ENCODE measurements around the gene TNFRSF21.
"Not testable (repeated sequence)": the region's sequence is repeated elsewhere in the genome, so short reads cannot be mapped to it uniquely, and the experiment has no call there.

TNFRSF21 gene

DNA sequence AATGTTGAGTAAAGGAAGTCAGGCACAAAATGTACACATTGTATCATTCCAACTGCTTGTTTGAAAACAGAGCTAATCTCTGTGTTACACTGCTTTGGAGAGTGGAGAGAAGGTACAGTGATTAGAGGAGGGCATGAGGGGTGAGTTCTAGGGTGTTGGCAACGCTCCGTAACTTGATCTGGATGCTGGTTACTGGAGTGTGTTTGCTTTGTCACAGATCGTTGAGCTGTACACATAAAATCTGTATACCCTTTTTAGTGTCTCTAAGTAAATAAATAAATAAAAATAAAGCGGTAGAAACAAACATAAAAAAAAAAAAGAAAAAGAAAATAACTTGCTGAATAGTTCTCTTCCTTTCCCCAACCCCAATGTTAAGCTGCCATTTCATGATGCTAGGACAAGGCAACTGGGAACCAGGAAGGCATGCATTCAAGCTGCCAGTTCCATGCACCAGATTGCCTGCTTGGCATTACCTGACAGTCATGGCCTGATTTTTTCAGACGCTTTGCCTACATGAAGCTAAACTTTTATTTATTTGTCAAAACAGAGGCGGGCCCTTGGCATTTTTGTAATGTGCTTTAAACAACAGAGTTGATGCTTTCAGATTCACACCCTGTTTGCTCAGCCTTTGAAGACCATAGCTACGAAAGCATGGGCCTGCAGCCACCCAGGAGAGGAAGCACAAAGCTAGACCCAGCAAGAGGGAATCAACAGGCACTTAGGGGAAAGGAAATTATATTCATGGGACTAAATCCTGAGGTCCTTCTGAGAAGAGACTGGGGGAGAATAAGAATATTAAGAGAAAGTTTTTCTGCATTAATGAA lies 21.2 kb downstream of the TNFRSF21 start:
- DNase-seq (ENCODE audit: low read depth) = no peak

DNA sequence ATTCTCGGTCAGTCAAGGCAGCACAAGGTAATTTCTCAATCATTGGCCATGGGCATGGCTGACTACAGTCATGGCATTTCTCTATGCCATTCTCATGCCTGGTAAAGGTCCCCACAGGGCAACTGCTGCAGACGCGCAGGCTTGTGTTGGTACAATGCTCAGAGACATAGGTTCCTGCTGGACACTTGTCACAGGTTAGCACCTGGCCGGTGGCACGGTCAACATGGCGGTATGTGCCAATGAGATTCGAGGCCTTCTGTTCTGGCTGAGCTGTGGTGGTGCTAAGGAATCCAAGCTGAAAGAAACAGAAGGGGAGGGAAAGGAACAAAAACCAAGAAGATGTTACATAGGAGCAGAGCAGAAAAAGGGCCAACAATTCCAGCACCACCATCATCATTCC lies 23.4 kb downstream of the TNFRSF21 start:
- DNase-seq (ENCODE audit: low read depth) = no peak

DNA sequence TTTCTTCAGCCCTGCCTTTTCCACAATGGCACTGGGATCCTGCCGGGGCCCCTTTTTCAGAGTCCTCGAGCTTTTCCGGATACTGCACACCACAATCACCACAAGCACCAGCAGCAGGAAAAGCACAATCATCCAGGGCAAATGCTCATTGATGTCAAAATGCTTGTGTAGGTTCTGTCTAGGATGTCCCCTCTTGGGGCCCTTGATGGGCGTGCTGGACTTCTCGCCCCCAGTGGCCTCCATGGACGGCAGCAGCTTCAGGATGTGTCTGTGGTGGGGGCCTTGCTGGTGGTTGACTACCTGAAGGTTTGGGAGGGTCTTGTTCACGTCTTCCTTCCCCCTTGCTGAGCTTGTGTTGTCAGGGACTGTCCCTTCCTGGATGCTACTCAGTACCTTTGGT lies 25.7 kb downstream of the TNFRSF21 start:
- DNase-seq (ENCODE audit: low read depth) = no peak

DNA sequence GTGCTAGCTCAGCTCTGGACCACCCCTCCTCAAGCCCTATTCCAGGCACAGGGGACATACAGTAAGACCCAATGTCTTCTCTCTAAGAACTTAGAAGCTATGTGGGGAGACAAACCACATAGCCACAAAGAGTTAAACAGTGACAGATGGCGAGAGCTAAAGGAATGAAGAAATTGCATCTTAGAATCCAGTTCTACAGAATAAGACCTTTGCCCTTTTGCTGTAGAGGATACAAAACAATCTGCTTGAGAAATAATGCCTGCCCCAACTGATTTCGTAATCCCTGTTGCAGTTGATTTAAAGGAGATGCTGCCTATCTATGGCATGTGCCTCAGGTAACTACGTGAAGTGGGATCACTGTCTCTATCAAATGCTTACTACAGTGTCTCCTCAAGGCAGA lies 31.2 kb downstream of the TNFRSF21 start:
- no peak for DNase-seq (ENCODE audit: low read depth)

DNA sequence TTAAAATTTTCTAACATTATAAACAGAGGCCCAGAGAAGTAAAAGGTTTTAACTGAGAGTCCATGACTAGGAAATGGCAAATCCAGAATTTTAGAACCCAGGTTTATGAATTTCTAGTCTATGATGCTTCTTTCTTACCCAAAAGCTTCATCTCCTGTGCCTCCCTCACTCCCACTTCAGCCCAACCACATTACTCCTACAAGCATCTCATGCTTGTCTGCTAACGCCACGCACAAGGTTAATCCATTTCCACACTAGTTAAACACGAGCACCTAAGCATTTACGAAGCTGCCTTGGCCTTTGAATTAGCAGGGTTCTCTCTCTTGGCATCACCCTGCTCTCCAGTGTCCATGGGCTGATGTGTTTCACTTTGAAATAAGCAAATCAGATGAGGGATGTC lies 32.0 kb downstream of the TNFRSF21 start:
- no peak for DNase-seq (ENCODE audit: low read depth)

DNA sequence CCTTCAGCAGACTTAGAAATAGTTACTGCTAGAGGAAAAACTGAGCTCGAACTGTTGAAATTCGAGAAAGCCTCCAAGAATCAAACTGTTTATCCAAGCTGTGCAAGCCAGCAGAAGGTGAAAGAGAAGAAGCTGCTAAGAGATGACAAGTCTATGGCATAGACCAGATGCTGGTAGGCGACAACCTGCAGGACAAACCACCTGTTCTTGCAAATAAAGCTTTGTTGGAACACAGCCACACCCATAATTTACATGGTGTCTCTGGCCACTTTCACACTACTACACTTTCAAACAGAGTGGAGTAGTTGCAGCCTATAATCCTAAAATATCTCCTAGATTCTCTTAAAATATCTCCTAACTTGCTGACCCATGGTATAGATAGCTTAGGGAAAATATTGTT lies 33.3 kb downstream of the TNFRSF21 start:
- DNase-seq (ENCODE audit: low read depth) = no peak

DNA sequence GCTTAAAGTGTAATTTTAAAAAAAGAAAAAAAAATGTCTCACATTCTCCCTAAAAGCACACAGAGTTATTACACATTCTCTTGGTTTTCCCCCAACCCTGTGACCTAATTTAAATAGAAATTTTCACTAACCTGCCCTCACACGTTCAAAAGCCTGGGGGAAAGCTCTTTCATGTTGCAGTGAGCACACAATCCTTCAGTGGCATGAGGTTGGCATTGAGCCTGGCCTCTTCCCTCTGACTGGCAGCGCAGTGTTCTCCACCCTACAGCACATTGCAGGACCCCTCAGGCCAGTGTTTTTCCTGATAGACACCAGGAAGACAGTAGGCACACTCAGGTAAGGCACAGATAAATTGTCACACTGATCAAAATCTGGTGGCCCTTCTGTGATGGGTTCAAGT lies 34.1 kb downstream of the TNFRSF21 start:
- DNase-seq (ENCODE audit: low read depth) = no peak

DNA sequence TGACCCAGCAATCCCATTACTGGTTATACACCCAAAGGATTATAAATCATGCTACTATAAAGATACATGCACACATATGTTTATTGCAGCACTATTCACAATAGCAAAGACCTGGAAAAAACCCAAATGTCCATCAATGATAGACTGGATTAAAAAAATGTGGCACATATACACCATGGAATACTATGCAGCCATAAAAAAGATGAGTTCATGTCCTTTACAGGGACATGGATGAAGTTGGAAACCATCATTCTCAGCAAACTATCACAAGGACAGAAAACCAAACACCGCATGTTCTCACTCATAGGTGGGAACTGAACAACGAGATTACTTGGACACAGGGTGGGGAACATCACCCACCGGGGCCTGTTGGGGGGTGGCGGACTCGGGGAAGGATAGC lies 34.6 kb downstream of the TNFRSF21 start:
- DNase-seq (ENCODE audit: low read depth) = not testable (repeated sequence)

DNA sequence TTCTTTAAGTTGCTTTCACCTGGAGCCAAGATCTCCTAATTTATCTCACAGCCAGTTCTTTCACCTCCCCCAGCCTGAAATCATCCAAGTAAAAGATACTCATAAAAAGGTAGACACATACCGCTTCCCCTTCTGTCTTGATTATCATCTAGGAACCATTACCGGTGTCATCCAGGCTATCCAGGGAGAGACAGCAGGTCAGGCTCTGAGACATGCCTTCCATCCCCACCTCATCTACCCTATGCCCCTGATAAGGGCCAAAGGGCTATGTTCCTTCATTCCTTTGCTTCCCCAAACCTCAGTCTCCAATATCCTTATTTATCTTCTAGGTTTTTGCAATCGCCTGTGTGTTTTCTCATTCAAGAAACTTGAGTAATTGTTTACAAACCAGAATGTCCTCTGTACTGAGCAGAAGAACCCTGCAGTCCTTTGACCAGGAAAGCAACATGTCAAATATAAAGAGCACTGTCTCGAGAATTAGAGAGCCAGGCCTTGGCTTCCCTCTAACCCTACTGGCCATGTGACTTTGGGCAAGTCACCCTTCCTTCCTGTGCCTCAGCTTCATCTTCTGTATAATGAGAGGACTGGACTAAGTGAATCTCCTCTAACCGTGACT lies 41.0 kb downstream of the TNFRSF21 start:
- DNase-seq (ENCODE audit: low read depth) = no peak

DNA sequence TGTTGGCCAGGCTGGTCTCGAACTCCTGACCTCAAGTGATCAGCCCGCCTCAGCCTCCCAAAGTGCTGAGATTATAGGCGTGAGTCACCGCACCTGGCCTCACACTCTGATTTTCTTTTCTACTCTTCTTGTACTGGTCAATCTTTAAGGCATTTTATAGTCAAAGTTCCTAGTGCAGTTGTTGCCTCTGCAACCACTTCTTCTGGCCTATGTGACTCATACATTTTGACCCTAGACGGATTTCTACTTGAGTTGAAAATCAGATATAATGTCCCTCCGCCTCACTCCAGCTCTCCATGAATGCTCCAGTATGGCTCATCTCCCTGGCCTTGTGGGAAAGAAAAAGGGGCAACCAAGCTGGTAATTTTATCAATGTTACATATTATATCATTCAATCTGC lies 42.4 kb downstream of the TNFRSF21 start:
- DNase-seq (ENCODE audit: low read depth) = no peak

DNA sequence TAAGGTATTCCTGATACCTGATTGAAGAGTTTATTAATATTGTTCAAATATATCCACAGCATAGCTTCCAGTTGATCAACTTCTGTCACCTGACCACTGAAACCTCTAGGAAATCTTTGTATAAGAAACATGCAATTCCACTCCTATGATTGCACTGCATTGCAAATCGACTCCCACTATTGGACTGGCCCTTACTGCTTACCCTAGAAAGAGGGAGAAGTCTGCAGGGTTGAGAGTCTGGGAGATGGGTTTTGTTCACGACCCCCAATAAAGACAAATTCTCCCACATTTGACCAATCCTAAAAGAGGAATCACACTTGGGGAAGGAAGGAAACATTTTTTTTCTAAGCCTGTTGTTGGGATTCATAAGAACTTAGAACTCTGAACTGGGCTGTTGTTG lies 43.7 kb downstream of the TNFRSF21 start:
- no peak for DNase-seq (ENCODE audit: low read depth)

DNA sequence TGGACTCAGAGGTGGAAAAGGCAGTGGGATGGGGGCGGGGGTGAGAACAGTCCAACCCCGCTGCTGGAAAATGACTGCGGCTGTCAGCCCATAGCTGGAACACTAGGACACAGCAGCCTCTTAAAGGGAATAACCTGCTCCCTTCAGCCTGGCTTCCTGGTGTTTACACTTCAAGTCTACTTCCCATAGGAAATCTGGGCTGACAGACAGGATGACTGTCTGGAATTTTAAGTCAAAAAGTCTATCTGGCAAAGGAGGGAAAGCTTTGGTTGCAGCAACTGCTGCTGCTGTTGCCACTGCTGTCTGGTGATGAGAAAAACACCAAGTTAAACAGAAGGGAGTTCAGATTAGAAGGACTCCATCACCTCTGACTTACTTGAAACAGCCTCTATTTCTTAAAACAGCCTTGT lies 44.9 kb downstream of the TNFRSF21 start:
- no peak for DNase-seq (ENCODE audit: low read depth)

DNA sequence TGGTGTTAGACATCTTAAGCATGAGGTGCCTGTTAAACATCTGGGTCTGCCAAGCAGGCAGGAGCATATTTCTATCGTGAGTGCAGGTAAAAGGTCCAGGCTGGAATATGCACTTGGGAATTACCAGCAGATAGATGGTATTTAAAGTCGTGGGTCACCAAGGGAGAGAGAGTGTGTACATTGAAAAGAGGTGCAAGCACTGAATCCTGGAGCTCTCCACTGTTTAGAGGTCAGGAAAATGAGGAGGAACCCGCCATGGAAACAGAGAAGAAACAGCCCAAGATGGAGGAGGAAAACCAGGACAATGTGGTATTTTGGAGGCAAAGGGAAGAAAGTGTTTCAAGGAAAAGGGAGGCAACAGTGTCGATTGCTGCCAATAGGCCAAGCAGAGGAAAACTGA lies 46.4 kb downstream of the TNFRSF21 start:
- DNase-seq (ENCODE audit: low read depth) = no peak

DNA sequence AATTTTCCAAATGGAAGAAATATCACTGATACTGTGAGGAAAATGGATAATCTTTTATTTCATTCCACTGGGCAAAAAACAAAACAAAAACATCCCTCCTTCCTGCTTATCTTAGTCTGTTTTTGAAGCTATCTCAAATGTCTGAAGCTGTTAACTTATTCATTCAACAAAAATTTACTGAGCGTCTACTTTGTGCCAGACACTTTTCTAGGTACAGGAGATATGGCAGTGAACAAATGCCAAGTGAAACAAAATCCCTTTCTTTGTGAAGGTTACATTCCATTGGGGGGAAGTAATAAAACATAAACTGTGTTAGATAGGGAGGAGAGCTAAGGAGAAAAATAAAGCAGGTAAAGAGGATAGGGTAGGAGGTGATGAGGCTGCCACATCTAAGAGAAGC lies 47.5 kb downstream of the TNFRSF21 start:
- no peak for DNase-seq (ENCODE audit: low read depth)

DNA sequence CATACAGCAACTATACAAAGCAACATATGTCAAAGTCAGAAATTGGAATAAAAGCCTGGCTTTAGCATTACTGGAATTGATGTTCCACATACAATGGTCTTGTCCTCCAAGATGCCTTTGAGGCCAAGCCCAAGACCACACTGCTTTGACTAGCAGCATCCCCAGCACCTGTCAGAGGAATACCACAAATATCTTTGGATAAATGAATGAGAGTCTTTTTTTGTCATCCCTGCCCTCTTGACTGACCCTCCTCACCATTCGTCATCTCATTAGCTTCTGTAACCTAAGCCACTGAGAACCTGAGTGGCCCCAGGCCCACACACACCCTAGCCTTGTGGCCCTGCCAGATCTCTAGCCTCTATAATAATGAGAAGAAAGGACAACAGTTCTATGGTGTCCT lies 48.5 kb downstream of the TNFRSF21 start:
- DNase-seq (ENCODE audit: low read depth) = no peak

DNA sequence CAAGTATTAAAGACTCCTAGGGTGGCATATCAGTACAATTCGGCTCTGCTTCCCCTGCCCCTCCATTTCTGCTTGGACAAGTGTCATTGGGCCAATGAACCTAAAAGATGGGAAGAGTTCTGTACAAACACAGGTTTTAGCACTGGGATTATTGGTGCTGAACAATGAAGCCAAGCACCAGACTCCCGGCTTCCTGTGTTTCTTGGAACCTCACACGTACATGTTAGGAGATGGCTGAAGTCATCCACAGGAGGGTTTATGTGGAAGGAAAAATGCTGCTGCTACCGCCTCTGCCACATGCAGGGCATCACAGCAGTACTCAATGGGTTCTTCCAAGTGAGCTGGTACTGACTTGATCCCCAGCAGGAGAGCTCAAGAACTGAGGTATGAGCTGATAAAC lies 49.7 kb downstream of the TNFRSF21 start:
- no peak for DNase-seq (ENCODE audit: low read depth)

DNA sequence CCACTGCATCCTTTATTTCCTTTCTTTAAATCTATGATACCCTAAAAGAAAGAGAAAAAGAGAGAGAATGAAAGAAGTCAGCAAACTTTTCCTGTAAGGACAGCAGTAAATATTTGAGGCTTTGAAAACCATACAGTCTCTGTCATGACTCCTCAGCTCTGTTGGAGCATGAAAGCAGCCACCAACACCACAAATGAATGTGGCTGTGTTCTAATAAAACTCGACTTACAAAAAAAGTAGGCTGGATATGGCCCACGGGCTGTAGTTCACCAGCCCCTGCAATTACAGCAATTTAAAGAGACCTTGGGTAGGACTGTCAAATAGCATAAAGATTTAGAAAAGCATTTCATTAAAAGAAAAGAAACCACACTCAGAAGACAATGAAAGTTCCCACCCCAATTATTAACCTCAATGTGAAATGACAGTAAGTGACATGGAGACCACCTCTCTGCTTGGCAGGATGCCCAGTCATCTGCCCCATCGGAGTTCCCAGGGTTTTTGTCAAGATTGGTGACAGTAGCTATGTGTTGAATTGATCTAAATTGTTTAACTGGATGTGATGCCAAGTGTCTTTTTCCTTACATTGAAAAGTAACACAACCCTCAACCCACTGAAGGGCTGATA lies 50.9 kb downstream of the TNFRSF21 start:
- no peak for DNase-seq (ENCODE audit: low read depth)

DNA sequence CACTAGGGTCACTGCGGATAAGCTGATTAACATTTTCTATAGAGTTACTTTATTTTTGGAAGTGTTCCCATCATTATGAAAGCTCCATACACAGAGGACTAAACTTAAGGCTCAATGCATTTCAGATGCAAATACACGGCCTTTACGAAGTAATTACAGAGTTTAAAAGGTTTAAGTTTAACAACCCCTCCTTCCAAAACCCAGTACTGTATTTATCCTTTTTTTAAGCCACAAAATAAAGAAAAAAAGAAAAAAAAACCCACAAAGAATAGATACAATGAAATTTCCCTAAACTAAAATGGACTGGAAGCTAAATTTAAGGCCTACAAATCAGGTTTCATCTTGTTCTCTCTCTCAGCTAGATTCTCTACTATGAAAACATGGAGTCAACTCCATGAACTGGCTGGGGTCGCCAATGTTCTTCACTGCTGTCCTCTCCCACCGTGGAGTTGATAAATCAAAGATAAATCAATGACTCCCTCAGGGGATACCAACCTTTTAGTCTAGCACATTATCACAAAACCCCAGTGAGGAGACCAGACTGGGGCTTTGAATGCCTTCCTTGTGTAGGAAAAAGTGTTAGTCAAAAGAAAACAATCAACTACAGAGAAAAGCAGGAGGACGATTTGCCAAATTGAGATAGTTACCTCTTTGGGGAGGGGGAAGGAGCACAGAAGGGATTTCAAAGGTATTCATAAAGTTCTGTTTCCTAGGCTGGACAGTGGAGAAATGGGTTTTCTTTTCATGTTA lies 52.5 kb downstream of the TNFRSF21 start:
- DNase-seq (ENCODE audit: low read depth) = no peak

DNA sequence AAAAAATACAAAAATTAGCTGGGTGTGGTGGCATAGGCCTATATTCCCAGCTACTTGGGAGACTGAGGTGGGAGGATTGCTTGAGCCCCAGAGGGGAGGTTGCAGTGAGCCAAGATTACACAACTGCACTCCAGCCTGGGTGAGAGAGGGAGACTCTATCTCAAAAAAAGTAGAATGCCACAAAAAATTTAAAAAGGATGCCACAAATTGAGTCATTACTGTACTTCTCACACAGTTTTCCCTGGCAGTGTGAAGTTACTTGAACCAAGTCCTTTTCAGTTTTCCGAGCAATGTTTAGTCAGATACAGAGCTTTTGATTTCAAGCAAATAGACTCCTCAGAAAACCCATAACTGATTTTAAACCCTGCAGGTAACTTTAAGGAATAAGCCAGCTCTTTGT lies 53.3 kb downstream of the TNFRSF21 start:
- no peak for DNase-seq (ENCODE audit: low read depth)

DNA sequence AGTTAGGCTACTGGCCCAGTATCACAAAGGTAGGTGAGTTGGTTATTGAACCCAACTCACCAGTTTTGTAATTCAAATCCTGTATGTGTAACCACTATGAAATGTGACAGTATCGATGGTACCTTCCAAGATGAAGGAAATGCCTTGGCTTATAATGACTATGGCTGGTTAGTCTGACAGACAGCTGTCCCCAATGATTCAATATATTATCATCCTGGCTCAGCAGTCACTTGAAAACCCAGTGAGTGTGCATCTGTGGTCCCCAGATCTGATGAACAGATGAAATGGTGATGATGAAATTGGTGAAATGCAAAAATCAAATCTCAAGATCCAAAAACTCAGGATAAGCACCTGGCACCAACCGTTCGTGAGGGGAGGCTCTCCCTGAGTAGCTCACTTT lies 54.8 kb downstream of the TNFRSF21 start:
- DNase-seq (ENCODE audit: low read depth) = no peak

DNA sequence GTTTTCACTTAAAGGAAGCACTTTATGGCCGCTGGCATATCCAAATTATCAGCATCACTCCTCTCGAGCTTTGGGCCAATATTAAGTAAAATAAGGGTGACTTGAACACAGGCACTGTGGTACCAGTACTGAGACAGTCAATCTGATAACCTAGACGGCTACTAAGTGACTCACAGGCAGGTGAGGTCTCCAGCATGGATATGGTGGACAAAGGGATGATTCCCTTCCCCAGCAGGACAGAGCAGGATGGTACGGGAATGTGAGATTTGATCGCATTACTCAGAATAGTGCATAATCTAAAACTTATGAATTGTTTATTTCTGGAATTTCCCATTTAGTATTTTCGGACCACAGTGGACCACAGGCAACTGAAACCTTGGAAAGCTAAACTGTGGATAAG lies 55.7 kb downstream of the TNFRSF21 start:
- DNase-seq (ENCODE audit: low read depth) = no peak

DNA sequence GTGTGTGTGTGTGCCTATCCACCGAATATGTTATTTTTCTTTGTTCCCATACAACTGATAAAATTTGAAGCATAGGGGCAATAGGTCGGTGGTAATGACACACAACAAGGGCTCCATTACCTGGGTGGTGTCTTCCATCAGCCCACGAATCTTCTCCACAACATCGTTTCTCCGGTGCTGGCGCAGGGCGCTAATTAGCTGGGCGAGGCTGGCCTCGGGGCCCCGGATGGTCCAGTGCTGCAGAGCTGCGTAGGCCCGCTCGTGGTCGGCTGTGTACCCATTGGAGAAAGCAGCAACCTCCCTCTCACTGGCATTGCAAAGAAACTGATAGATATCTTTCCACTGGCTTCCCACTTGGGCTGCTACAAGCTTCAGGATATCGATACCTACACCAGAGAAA lies 56.6 kb downstream of the TNFRSF21 start:
- no peak for DNase-seq (ENCODE audit: low read depth)

DNA sequence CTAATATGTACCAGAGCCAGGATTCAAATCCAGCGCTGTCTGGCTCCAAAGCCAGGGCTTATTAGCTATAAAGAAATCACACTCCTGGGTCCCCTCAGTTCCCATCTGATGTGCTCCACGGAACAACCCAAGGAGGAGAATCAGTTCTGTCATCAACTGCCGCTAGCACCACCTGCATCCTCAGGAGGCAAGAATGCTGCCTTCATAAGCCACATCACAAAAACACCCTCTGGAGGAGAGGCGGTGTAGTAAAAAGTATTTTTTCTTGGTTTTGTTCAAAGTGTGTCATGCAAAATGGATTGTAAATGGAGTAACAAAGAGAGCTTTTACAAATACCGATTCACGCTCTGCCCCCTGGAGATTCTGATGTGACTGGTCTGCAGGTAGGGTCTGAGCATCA lies 57.1 kb downstream of the TNFRSF21 start:
- no peak for DNase-seq (ENCODE audit: low read depth)

All from GM04504 (cell line).